Skin of body (tissue), 2 donors: ENCODE data around the gene SCNN1G. TPM values are rescaled to one million over a fixed set of nuclear protein-coding genes. Genes with fewer than 3 reads are reported as not detected.
"Not testable (repeated sequence)": the region's sequence is repeated elsewhere in the genome, so short reads cannot be mapped to it uniquely, and the experiment has no call there.

ENCODE experiments used
- DNase-seq: peaks from one replicate; lab custom pipeline; 2025; lab: John Stamatoyannopoulos, UW
- total RNA-seq: library from RNA; depleted of rRNA; stranded (reverse); fragments of >200 nt; gene quantifications from one replicate; pipeline ENCODE4 v1.2.3, GENCODE V29; 2014

Gene SCNN1G, protein sequence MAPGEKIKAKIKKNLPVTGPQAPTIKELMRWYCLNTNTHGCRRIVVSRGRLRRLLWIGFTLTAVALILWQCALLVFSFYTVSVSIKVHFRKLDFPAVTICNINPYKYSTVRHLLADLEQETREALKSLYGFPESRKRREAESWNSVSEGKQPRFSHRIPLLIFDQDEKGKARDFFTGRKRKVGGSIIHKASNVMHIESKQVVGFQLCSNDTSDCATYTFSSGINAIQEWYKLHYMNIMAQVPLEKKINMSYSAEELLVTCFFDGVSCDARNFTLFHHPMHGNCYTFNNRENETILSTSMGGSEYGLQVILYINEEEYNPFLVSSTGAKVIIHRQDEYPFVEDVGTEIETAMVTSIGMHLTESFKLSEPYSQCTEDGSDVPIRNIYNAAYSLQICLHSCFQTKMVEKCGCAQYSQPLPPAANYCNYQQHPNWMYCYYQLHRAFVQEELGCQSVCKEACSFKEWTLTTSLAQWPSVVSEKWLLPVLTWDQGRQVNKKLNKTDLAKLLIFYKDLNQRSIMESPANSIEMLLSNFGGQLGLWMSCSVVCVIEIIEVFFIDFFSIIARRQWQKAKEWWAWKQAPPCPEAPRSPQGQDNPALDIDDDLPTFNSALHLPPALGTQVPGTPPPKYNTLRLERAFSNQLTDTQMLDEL
- total RNA-seq = 1.2 TPM

DNA sequence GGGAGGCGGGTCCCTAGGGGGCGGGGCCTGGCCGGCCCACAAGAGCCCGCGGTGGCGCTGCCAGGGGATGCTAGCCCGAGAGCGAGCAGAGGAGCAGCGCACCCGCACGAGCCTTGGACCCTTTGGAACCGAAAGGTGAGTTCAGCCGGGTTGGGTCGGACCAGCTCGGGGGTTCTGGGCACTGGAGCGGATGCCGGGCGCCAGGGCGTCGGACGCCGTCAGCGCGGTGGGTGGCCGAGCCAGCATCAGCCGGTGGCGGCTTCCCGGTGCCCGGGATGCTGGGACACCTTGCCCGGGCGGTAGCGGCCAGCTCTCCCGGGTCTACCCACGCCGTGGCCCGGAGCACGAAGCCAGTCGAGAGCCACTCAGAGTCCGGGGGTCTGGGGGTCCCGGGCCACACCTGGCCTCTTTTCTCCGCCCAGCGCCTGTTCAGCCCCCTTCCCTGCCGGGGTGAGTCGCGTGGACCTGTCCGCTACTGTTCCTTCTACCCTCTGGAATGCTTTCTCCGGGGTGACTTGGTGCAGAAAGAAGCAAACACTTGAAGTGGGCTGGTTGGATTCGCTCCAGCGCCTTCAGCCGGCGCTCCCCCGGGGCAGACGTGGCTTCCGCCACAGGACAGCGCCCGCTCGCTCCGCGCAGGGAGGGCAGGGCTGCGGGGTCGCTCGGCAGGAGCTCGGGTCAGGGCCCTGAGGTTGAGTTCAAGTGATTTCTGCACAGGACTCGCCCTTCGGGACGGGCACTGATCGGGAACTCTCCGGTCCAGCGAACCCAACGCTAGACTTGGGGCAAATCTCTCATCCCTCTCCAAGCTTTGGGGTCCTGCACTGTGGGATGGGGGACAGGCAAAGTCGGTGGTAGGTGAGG is at the start of gene SCNN1G:
Gene SCNN1G, plus strand, starts transcription at position 67 of the 864 bp plus-strand sequence. CDS start 3,527 bp downstream, outside the sequence.
- DNase-seq = no peak

DNA sequence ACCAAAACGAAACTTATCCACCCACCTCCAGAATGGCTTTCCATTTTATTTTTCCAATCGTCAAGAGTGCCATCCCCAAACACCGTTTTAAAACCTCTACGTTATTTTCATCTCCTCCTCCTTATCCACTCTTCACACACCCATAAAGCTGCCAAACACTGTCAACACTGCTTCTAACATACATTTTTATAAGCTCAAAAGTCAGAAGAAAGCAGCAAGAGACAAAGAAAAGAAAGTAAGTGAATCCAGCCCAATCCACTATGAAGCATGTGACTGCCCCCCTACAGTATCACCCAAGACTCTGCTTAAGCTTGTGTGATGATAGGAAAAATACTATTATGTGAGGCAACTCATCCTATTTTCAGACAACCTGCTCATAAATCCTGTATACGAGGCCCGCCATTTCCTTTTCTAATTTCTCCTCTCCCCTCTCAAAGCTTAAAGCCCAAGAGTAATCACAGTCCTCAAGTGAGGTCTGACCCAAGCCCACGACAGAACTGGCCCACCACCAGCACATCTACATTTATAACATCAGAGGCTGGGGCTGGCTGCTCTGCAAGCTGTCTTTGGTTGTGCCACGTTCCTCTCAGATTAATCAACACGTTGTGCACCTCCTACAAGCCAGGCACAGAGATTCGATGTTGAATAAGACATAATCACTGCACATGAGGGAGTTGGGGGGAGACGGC is 49.6 kb upstream of the SCNN1G start:
- peak; percentile 56 for DNase-seq

GRCh38 chr16:23134274-23134673 is 48.3 kb upstream of the SCNN1G start:
- DNase-seq = no peak

DNA sequence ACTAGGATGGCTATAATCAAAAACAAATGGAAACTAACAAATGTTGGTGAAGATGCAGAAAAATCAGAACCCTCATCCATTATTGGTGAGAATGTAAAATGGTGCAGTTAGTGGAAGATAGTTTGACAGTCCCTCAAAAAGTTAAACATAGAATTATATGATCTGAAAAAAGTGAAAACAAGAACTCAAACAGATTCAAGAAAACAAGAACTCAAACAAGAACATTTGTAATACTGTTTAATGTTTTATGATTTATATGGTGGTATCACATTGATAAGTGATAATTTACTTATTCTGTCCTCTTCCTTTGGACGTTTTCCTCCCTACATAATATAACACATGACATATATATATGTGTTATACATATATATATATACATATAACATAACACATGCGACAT is 45.3 kb upstream of the SCNN1G start:
- no peak for DNase-seq

- no peak for DNase-seq
These were observed 44.7 kb upstream of the SCNN1G start for GRCh38 chr16:23137818-23138217.

GRCh38 chr16:23140107-23140506 is 42.4 kb upstream of the SCNN1G start:
- no peak for DNase-seq

DNA sequence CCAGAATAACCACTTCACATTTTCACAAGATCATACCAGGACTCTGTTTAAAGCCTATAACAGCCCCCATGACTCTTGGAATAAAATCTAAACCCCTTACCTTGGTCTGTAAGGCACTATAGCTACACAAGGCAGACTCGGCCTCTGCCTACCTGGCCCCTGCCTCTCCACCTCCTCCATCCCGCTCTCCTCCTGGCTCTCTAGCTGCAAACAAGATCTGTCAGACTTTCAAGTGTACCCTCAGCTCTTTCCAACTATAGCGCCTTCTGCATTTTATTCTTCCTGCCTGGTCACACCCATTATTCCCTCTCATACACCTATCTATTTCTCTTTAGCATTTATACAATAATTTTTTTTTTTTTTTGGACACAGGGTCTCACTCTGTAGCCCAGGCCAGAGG is 41.5 kb upstream of the SCNN1G start:
- no peak for DNase-seq

GRCh38 chr16:23141500-23141899 is 41.0 kb upstream of the SCNN1G start:
- no peak for DNase-seq

GRCh38 chr16:23141959-23142740 is 40.4 kb upstream of the SCNN1G start:
- peak; percentile 20 for DNase-seq

DNA sequence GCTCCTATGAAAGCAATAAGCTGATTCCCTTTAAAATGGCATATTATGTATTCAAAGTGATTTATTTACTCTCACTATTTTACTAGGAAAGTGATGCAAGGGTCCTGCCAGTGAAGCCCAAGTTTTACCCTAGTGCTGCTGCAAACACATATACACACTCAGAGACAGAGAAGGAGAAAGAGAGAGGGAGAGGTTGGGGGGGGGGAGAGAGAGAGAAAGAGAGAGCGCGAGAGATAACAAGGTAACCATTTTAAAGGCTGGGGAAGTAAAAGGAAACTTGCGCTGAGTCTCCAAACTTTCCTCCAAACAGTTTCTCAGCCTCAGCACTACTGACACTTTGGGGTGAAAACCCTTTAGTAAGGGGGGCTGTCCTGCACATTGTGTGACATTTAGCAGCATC is 39.2 kb upstream of the SCNN1G start:
- no peak for DNase-seq

DNA sequence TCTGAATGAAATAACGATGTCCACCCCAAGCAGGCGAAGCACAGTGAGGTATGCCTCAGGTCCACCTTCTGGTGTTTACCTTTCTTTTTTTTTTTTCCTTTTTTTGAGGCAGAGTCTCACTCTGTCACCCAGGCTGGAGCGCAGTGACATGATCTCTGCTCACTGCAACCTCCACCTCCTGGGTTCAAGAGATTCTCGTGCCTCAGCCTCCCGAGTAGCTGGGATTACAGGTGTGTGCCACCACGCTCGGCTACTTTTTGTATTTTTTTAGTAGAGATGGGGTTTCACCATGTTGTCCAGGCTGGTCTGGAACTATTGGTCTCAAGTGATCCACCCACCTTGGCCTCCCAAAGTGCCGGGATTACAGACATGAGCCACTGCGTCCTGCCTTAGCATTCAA is 38.2 kb upstream of the SCNN1G start:
- not testable (repeated sequence) for DNase-seq

GRCh38 chr16:23145186-23145585 is 37.4 kb upstream of the SCNN1G start:
- no peak for DNase-seq

- DNase-seq = no peak
These were observed 36.9 kb upstream of the SCNN1G start for GRCh38 chr16:23145608-23146007.

DNA sequence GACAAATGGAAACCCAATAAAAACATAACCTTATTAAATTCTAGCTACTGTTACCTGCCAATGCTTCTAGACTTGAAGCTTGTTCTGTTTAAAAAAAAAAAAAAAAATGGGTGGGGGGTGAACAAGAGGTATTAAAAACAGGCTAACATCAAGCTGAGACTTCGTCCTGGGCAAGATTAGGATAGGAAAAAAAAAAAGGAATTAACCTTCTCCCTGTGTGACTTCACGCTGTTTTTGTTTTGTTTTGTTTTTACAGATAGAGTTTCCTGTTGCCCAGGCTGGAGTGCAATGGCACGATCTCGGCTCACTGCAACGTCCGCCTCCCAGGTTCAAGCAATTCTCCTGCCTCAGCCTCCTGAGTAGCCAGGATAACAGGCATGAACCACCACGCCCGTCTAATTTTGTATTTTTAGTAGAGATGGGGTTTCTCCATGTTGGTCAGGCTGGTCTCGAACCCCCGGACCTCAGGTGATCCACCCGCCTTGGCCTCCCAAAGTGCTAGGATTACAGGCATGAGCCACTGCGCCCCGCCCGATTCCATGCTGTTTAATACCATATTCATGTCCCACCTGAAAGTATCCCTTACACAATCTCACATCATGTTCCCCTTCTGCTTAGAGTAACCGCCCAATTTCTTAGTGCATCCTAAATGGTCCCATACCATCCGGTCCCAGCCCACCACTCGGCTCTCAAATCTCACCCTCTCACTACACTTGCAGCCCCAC is 35.5 kb upstream of the SCNN1G start:
- no peak for DNase-seq

GRCh38 chr16:23147666-23148065 is 34.9 kb upstream of the SCNN1G start:
- DNase-seq = no peak

GRCh38 chr16:23148166-23148512 is 34.4 kb upstream of the SCNN1G start:
- DNase-seq = no peak

- no peak for DNase-seq
These were observed 33.9 kb upstream of the SCNN1G start for GRCh38 chr16:23148513-23149266.

- peak; percentile 93 for DNase-seq
These were observed 33.1 kb upstream of the SCNN1G start, which contains the start of gene USP31 for GRCh38 chr16:23149267-23149992. USP31 (minus strand) TSS chr16:23149452; CDS start chr16:23149270, 182 bp downstream.
